Neural progenitor cell (in vitro differentiated cells): ENCODE data around the gene CSAG3.
"Not testable (repeated sequence)": the region's sequence is repeated elsewhere in the genome, so short reads cannot be mapped to it uniquely, and the experiment has no call there.

Experiments
- EZH2 ChIP-seq: fragments of 200-600 bp; sonication (generic); IDR thresholded peaks from 2 replicates; pipeline ENCODE4 v1.6.1; 2017; ENCODE audit warnings: antibody characterized with exemption, mild to moderate bottlenecking, moderate library complexity
- TF ChIP-seq, protein P1 (sequence below): fragments of 200-600 bp; sonication (generic); IDR thresholded peaks from 2 replicates; pipeline ENCODE4 v1.5.1; 2017; ENCODE audit warnings: antibody characterized with exemption, mild to moderate bottlenecking

DNA sequence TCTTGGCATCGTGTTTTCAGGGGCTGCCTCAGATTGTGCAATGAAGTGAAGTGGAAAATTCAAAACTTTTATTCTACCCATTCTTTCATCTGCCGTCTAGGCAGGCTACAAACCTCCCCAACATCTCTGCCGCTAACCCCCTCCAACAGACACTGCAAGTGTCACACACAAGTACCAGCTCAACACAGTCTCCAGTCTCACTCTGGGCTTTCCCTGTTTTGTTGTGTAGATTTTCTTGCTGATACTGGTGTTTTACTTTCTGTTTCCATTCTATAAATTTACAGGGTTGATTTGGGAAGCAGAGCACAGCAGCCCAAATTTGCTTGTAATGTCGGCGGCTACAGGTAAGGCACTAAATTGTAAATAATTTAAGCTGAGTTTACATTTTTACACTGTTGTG is 4.1 kb upstream of the CSAG3 start:
- TF ChIP-seq, protein P1, sequence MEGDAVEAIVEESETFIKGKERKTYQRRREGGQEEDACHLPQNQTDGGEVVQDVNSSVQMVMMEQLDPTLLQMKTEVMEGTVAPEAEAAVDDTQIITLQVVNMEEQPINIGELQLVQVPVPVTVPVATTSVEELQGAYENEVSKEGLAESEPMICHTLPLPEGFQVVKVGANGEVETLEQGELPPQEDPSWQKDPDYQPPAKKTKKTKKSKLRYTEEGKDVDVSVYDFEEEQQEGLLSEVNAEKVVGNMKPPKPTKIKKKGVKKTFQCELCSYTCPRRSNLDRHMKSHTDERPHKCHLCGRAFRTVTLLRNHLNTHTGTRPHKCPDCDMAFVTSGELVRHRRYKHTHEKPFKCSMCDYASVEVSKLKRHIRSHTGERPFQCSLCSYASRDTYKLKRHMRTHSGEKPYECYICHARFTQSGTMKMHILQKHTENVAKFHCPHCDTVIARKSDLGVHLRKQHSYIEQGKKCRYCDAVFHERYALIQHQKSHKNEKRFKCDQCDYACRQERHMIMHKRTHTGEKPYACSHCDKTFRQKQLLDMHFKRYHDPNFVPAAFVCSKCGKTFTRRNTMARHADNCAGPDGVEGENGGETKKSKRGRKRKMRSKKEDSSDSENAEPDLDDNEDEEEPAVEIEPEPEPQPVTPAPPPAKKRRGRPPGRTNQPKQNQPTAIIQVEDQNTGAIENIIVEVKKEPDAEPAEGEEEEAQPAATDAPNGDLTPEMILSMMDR = not testable (repeated sequence)
- not testable (repeated sequence) for TF ChIP-seq EZH2
